HG02885 (cell line): ENCODE measurements around the gene GNA12.
"Not testable (repeated sequence)": the region's sequence is repeated elsewhere in the genome, so short reads cannot be mapped to it uniquely, and the experiment has no call there.

ENCODE experiments used
- ATAC-seq: cut with Tn5 transposase; IDR thresholded peaks from one replicate; pipeline ENCODE4 v1.9.1; 2021; ENCODE audit warnings: mild to moderate bottlenecking; ENCODE audit not compliant: unreplicated experiment, poor library complexity

The GNA12 gene

GRCh38 chr7:2686101-2686500, 158.0 kb downstream of the GNA12 start:
- no peak for ATAC-seq

GRCh38 chr7:2684501-2684900, 159.6 kb downstream of the GNA12 start:
- ATAC-seq, result no peak

- no peak for ATAC-seq
Observed at GRCh38 chr7:2681929-2682799, 161.9 kb downstream of the GNA12 start.

- peak; percentile 39 for ATAC-seq
Observed at GRCh38 chr7:2680792-2681490, 163.2 kb downstream of the GNA12 start.

- no peak for ATAC-seq
Observed at GRCh38 chr7:2680256-2680655, 163.9 kb downstream of the GNA12 start.

- ATAC-seq, result not testable (repeated sequence)
Observed at GRCh38 chr7:2679135-2680127, 164.7 kb downstream of the GNA12 start.

- not testable (repeated sequence) for ATAC-seq
Observed at GRCh38 chr7:2678454-2678853, 165.7 kb downstream of the GNA12 start.
